Activated CD4-positive, alpha-beta T cell treated with anti-CD3 and anti-CD28 coated beads for 4 hours (primary cell): ENCODE data around the gene TPT1.
"Not testable (repeated sequence)": the region's sequence is repeated elsewhere in the genome, so short reads cannot be mapped to it uniquely, and the experiment has no call there.

Experiments used
- DNase-seq, 2 donors: peaks; one replicate each; pipeline ENCODE4 v3.0.0-alpha.2; 2020

The TPT1 gene

GRCh38 chr13:45299194-45299593 lies 41.8 kb downstream of the TPT1 start:
- DNase-seq, result no peak

GRCh38 chr13:45298550-45298949 lies 42.4 kb downstream of the TPT1 start:
- DNase-seq, result not testable (repeated sequence)

- no peak for DNase-seq
These were observed 42.8 kb downstream of the TPT1 start for GRCh38 chr13:45298206-45298505.

- no peak for DNase-seq
These were observed 43.4 kb downstream of the TPT1 start for GRCh38 chr13:45297456-45298205.

- DNase-seq, result no peak
These were observed 44.7 kb downstream of the TPT1 start for GRCh38 chr13:45296259-45296658.

GRCh38 chr13:45295536-45295935 lies 45.4 kb downstream of the TPT1 start:
- DNase-seq, result no peak

GRCh38 chr13:45292176-45292575 lies 48.8 kb downstream of the TPT1 start:
- DNase-seq, result no peak

GRCh38 chr13:45289936-45290563 lies 50.9 kb downstream of the TPT1 start:
- DNase-seq, result no peak
